Heart left ventricle (tissue), 13 donors: ENCODE data around the gene MPV17L2.

Experiments used
- CTCF ChIP-seq, 12 donors: fragments of 200-600 bp; sonication (generic) in 4 of 12; IDR thresholded peaks; one replicate each; pipeline versions ENCODE4 v1.5.0 to v1.8.0; 2018 to 2022; ENCODE audit warnings: antibody characterized with exemption in 12 of 12, mild to moderate bottlenecking in 5 of 12
- POLR2A ChIP-seq, 2 donors: fragments of 450-650 bp; IDR thresholded peaks; one replicate each; pipeline ENCODE4 v1.6.1; 2017; ENCODE audit warnings: antibody characterized with exemption in 2 of 2, mild to moderate bottlenecking in 2 of 2, moderate library complexity in 2 of 2
- donor health status: ischemic (EF 13 %, LVEDD 7.1; RV severe dilation, severe dysfunction).
- donor health status: DM: no; HTN: yes; CAD: no.
- donor health status: DM: no; HTN: no; CAD: no.
- donor health status: ischemic (EF 25% LVEDD 6.9; RV normal size, moderate dysfunction).
- donor health status: ischemic (EF 25% LVEDD 5.7; RV mildly dilated, moderate dysfunction).
- donor health status: ischemic (EF 35%, LVEDD 5.7; RV mildly dilated, moderate dysfunction).
- donor health status: nonischemic (EF 11% LVEDD 7.7; RV severe dilation, severe dysfunction).
- donor health status: DM: yes; HTN: yes; CAD: no.
- donor health status: PGD.
- donor health status: ischemic (EF 29% LVEDD 5.4; RV normal size, mild dysfunction).
- donor health status: nonischemic (EF 23%, LVEDD 6.1; RV moderate dilation, normal function).

GRCh38 chr19:18144361-18144760, 48.7 kb upstream of the MPV17L2 start:
- TF ChIP-seq CTCF (IDR thresholded peaks at IDR 0.05) (no peak), POLR2A (IDR thresholded peaks at IDR 0.05) (no peak)
